GM06990 (cell line): ENCODE results near the gene KHDRBS2.

Source experiments
- DNase-seq: peaks from one replicate; pipeline ENCODE4 v3.0.0-alpha.2; 2011; ENCODE audit not compliant: insufficient read length; ENCODE audit errors: extremely low read depth
- H3K27me3 ChIP-seq: replicated peaks from 2 replicates; pipeline ENCODE4 v1.6.0; 2011; ENCODE audit warnings: low read length; ENCODE audit not compliant: control insufficient read depth, insufficient read depth
- H3K36me3 ChIP-seq: 2 replicates; pipeline ENCODE4 v1.5.1; 2011; ENCODE audit warnings: low read length; ENCODE audit not compliant: control insufficient read depth, insufficient read depth
- H3K4me3 ChIP-seq: replicated peaks from 2 replicates; pipeline ENCODE4 v1.5.1; 2011; ENCODE audit warnings: low read depth, mild to moderate bottlenecking, control low read depth, low read length
- CTCF ChIP-seq: IDR thresholded peaks from 2 replicates; pipeline ENCODE4 v1.5.1; 2011; ENCODE audit warnings: low read length, control low read depth, mild to moderate bottlenecking, inconsistent platforms; ENCODE audit not compliant: insufficient read depth, poor library complexity, severe bottlenecking

KHDRBS2 gene

DNA sequence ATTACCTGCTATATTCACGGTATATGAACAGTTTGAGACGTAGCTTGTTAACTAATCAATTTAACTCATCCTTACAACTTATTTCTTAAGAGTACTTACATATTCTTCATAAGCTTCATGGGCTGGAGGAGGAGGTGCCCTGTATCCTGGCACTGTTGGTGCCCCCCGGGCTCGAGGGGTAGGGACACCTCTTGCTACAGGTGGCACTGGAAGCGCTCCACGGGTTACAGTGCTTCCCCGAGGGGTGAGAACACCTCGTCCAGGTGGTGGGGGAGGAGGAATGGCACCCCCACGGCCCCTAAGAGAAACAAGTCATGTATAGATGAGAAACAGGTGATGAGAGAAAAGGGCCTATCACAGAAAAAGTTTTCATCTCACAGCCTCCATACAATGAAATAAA is 391.5 kb downstream of the KHDRBS2 start:
- Histone ChIP-seq H3K27me3 (no peaks in the 10 kb centered on the region), H3K36me3 (no peaks in the 10 kb centered on the region), H3K4me3 (no peak overlapping the region)
- no peak for TF ChIP-seq CTCF
- DNase-seq = no peak

DNA sequence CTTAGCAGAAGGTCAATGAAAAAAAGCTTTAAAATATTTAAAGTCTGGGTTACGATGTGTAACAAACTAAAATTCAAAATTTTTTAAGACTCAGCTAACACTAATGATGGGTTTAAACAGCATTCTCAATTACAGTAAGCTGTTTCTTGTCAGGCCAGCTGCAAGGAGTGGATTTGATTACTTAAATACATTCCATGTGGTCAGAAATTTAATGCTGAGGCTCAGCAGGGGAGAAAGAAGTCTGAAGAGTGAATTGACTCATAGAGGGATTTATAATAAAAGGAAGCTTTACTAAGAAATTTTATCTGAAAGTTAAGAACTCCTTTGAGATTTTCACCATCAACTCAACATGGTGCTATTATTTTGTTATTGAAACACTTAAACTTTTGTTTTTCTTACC is 398.6 kb downstream of the KHDRBS2 start:
- H3K27me3 ChIP-seq = no peaks in the 10 kb centered on the region
- no peaks in the 10 kb centered on the region for H3K36me3 ChIP-seq
- DNase-seq = no peak
- no peak overlapping the region for H3K4me3 ChIP-seq
- no peak for TF ChIP-seq CTCF

DNA sequence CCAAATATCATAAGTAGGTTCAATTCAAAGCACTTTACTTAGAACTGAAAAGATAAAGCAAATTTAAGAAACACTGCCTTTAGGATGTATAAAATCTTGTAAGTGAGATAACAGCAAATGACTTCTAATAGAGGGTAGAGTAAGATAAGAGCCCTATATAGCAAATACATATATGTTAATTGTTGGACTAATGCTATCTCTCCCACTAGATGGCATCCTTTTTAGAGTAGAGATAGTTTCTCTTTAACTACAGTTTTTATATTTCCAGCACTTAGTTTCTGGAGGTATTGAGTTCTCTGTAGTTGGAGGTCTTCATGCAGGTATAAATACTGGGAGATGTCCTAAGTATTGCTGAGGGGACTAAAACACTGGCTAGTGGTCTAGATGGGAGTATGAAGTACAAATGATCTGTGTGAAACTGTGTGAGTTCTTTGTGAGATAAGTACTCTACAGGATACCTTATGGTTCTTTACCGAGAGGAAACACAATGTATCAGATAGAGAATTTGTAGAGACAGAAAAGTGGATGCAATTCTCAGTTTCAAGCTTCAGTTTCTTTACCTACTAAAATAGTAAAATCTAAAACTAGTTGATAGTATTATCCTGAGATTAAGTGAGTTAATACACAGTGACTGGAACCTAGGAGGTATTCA is 399.3 kb downstream of the KHDRBS2 start:
- no peak for TF ChIP-seq CTCF
- Histone ChIP-seq H3K27me3 (no peaks in the 10 kb centered on the region), H3K36me3 (no peaks in the 10 kb centered on the region), H3K4me3 (no peak overlapping the region)
- DNase-seq = no peak

DNA sequence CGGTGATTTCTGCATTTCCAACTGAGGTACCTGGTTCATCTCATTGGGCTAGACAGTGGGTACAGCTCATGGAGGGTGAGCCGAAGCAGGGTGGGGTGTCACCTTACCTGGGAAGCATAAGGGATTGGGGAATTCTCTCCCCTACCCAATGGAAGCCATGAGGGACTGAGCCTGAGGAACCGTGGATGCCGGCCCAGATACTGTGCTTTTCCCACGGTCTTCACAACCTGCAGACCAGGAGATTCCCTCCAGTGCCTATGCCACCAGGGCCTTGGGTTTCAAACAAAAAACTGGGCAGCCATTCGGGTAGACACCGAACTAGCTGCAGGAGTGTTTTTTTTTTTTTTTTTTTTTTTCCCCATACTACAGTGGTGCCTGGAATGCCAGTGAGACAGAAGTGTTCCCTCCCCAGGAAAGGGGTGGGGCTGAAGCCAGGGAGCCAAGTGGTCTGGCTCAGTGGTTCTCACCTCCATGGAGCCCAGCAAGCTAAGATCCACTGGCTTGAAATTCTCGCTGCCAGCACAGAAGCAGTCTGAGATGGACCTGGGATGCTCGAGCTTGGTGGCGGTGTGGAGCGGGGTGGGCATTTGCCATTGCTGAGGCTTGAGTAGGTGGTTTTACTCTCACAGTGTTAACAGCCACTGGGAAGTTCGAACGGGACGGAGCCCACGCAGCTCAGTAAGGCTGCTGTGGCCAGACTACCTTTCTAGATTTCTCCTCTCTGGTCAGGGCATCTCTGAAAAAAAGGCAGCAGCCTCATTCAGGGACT is 416.2 kb downstream of the KHDRBS2 start:
- H3K27me3 ChIP-seq = no peaks in the 10 kb centered on the region
- no peaks in the 10 kb centered on the region for H3K36me3 ChIP-seq
- no peak for DNase-seq
- H3K4me3 ChIP-seq = no peak overlapping the region
- TF ChIP-seq CTCF = no peak

- no peak for TF ChIP-seq CTCF
- no peak for DNase-seq
These were observed 417.4 kb downstream of the KHDRBS2 start for GRCh38 chr6:61868507-61869080.

More at GRCh38 chr6:61868507-61869080, 417.4 kb downstream of the KHDRBS2 start:
- Histone ChIP-seq H3K36me3 (no peaks in the 10 kb centered on the region), H3K4me3 (no peak overlapping the region), H3K27me3 (no peaks in the 10 kb centered on the region)
